A549 treated with GW870086 at 1 μM for 4 hours (cell line): Measurements from ENCODE around the gene MORN2. TPM values are rescaled to one million over a fixed set of nuclear protein-coding genes. Genes with fewer than 3 reads are reported as not detected.

Experiments
- total RNA-seq: library from RNA; stranded (reverse); fragments of 200-300 nt; extraction: Qiagen RNA extraction; gene quantifications from 5 replicates; pipeline ENCODE4 v1.2.3, GENCODE V29; 2022; ENCODE audit warnings: low read depth

The MORN2 gene
- 37.3 to 46.6 TPM (median 41.8 TPM) in 5 replicates for total RNA-seq

DNA sequence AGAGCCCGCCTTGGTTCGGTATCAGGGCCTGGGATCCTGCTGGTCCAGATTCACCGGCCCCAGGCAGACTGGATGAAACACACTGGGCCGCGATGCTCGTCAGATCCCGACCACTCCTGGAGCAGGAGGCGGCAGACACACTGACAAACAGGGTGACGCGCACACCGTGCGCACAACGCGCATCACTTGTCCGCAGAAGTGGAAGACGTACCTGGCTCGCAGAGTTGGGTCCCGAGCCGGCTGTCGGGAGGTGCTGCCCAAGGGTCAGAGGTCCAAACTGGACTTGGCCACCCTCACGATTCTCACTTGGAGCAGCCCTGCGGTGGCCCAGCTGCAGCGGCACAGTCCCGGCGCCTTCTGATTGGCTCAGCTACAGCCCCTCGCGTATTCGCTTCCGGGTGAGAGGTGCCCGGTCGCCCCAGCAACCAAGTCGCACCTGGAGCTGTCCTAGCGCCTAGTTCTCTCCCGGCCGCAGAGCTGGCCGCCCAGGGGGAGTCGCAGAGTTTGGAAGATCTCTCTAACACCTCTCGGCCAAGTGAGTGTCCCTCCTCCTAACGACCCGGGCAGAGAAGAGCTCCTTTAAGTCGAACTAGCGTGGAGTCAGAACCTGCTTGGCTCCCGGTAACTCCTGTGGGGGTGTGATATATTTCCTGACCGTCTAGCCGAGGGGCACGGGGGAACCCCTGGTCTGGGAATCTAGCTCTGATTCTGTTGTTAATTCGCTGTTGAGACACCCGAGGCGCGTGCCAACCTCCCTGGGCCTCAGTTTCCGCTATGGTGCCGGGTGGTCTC is at the start of gene MORN2, which contains the start of gene DHX57:
MORN2 (plus strand) TSS at position 401 of the 792 bp plus-strand sequence.
DHX57 (minus strand) TSS at position 359 of the 792 bp plus-strand sequence. CDS start 7,529 bp downstream, outside the sequence.

DNA sequence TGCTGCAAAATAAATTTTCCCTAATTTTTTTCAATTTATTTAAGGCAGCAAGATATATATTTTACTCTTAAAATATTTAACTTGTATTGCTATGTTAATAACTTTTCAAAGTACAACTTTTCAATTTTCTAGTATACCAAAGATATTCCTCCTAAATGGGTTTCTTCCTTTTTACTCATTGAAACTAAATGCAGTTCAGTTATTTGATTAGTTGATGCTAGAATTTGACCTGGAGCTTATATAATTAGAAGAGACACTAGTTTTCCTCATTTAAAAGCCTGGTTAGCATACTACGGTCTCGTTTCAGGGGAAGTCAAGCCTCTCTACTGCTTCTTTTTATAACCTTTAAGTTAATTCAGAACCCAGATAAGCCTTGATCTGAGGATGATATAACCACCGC is 13.8 kb downstream of the MORN2 start, which contains the start of gene ARHGEF33:
ARHGEF33 (plus strand) TSS at position 301 of the 400 bp plus-strand sequence. CDS start 29,573 bp downstream, outside the sequence.

Other genes with a start within 250 kb of the MORN2 start
- 15.7 to 17.8 TPM (median 16.8 TPM) in 5 replicates for gene GALM, start 209.9 kb upstream of the MORN2 start, total RNA-seq
- 303 to 407 TPM (median 345 TPM) in 5 replicates for gene SRSF7, start 124.6 kb upstream of the MORN2 start, total RNA-seq
- gene GEMIN6, start 97.8 kb upstream of the MORN2 start, total RNA-seq: 35.5 to 44.3 TPM (median 40.0 TPM) in 5 replicates
- gene DHX57, start within 50 bp of the MORN2 start, total RNA-seq: 18.3 to 21.8 TPM (median 20.5 TPM) in 5 replicates
- gene ARHGEF33, start 13.9 kb downstream of the MORN2 start, total RNA-seq: 0.02 TPM in 1 of 5 replicates, not detected in the others
- 11.7 to 17.3 TPM (median 15.6 TPM) in 5 replicates for gene SOS1, start 245.1 kb downstream of the MORN2 start, total RNA-seq